HCT116 (cell line): ENCODE results near the gene ACOXL.

ENCODE experiments used
- CTCF ChIP-seq, 3 experiments: fragments of 200-600 bp in 1 of 3; sonication (generic) in 1 of 3; IDR thresholded peaks in 2 of 3; conservative IDR thresholded peaks in 1 of 3; 2 replicates each; pipeline ENCODE4 v1.5.1; 2012 to 2017; ENCODE audit warnings: low read depth in 2 of 3, low read length in 2 of 3, antibody characterized with exemption in 1 of 3, borderline replicate concordance in 1 of 3, control low read depth in 1 of 3, mild to moderate bottlenecking in 1 of 3, mixed read lengths in 1 of 3, mixed run types in 1 of 3, moderate library complexity in 1 of 3; ENCODE audit not compliant: insufficient read depth in 1 of 3
- EGR1 ChIP-seq: IDR thresholded peaks from 2 replicates; pipeline ENCODE4 v1.6.1; 2012; ENCODE audit warnings: low read depth
- EZH2 ChIP-seq: fragments of 200-600 bp; sonication (generic); IDR thresholded peaks from 2 replicates; pipeline ENCODE4 v1.6.1; 2017; ENCODE audit warnings: antibody characterized with exemption, mixed run types
- EZH2phosphoT487 ChIP-seq: fragments of 200-600 bp; IDR thresholded peaks from 2 replicates; pipeline ENCODE4 v1.6.1; 2018; ENCODE audit warnings: antibody characterized with exemption, borderline replicate concordance
- JUND ChIP-seq: IDR thresholded peaks from 2 replicates; pipeline ENCODE4 v1.6.1; 2012
- POLR2AphosphoS5 ChIP-seq: IDR thresholded peaks from 2 replicates; pipeline ENCODE4 v1.6.1; 2011; ENCODE audit warnings: mild to moderate bottlenecking, low read depth, low read length, moderate library complexity
- RAD21 ChIP-seq: IDR thresholded peaks from 2 replicates; pipeline ENCODE4 v1.6.1; 2012; ENCODE audit warnings: low read depth, mild to moderate bottlenecking
- REST ChIP-seq: IDR thresholded peaks from 2 replicates; pipeline ENCODE4 v1.6.1; 2012; ENCODE audit warnings: low read depth
- SIN3A ChIP-seq: IDR thresholded peaks from 2 replicates; pipeline ENCODE4 v1.6.1; 2012; ENCODE audit warnings: low read depth
- SP1 ChIP-seq: IDR thresholded peaks from 2 replicates; pipeline ENCODE4 v1.6.1; 2012; ENCODE audit warnings: low read depth
- TCF7L2 ChIP-seq: IDR thresholded peaks from 2 replicates; pipeline ENCODE4 v1.7.0; 2011; ENCODE audit warnings: borderline replicate concordance, inconsistent platforms; ENCODE audit not compliant: insufficient read depth, insufficient read length; ENCODE audit errors: extremely low read depth
- YY1 ChIP-seq: IDR thresholded peaks from 2 replicates; pipeline ENCODE4 v1.6.1; 2011; ENCODE audit warnings: low read length, low read depth, moderate library complexity, mild to moderate bottlenecking; ENCODE audit not compliant: insufficient replicate concordance; ENCODE audit errors: extremely low read depth
- ZNF274 ChIP-seq: fragments of 200-500 bp; sonication (Bioruptor generic); IDR thresholded peaks from 2 replicates; pipeline ENCODE4 v1.6.1; 2014; ENCODE audit warnings: mild to moderate bottlenecking, low read depth, low read length, inconsistent platforms

- TF ChIP-seq SP1 (peak; percentile 90), CTCF (IDR thresholded peaks at IDR 0.05 in 2 of 3, conservative IDR thresholded peaks at IDR 0.05 in 1 of 3; ENCODE audit: borderline replicate concordance in 1 of 3, insufficient read depth in 1 of 3, low read depth in 2 of 3, low read length in 2 of 3) (no peak), YY1 (peak; percentile 27), JUND (peak; percentile 90), REST (no peak), ZNF274 (no peak), TCF7L2 (peak; percentile 37), SIN3A (no peak), RAD21 (peak; percentile 34; the same call in 1 of the 2 replicates), EZH2phosphoT487 (no peak), POLR2AphosphoS5 (peak; percentile 83), EZH2 (no peak), EGR1 (no peak)
Observed at GRCh38 chr2:111032721-111033429, 300.5 kb downstream of the ACOXL start.
